Bronchus fibroblast of lung (primary cell): Measurements from ENCODE around the gene ATRX. TPM values are rescaled to one million over a fixed set of nuclear protein-coding genes. Genes with fewer than 3 reads are reported as not detected.

Source experiments
- total RNA-seq: library from RNA; depleted of rRNA; stranded (reverse); fragments of >200 nt; gene quantifications from 2 replicates; pipeline ENCODE4 v1.2.3, GENCODE V29; 2015

Gene ATRX, protein sequence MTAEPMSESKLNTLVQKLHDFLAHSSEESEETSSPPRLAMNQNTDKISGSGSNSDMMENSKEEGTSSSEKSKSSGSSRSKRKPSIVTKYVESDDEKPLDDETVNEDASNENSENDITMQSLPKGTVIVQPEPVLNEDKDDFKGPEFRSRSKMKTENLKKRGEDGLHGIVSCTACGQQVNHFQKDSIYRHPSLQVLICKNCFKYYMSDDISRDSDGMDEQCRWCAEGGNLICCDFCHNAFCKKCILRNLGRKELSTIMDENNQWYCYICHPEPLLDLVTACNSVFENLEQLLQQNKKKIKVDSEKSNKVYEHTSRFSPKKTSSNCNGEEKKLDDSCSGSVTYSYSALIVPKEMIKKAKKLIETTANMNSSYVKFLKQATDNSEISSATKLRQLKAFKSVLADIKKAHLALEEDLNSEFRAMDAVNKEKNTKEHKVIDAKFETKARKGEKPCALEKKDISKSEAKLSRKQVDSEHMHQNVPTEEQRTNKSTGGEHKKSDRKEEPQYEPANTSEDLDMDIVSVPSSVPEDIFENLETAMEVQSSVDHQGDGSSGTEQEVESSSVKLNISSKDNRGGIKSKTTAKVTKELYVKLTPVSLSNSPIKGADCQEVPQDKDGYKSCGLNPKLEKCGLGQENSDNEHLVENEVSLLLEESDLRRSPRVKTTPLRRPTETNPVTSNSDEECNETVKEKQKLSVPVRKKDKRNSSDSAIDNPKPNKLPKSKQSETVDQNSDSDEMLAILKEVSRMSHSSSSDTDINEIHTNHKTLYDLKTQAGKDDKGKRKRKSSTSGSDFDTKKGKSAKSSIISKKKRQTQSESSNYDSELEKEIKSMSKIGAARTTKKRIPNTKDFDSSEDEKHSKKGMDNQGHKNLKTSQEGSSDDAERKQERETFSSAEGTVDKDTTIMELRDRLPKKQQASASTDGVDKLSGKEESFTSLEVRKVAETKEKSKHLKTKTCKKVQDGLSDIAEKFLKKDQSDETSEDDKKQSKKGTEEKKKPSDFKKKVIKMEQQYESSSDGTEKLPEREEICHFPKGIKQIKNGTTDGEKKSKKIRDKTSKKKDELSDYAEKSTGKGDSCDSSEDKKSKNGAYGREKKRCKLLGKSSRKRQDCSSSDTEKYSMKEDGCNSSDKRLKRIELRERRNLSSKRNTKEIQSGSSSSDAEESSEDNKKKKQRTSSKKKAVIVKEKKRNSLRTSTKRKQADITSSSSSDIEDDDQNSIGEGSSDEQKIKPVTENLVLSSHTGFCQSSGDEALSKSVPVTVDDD (N-terminal part only)
- total RNA-seq, result 27.7 and 28.5 TPM in 2 replicates

DNA sequence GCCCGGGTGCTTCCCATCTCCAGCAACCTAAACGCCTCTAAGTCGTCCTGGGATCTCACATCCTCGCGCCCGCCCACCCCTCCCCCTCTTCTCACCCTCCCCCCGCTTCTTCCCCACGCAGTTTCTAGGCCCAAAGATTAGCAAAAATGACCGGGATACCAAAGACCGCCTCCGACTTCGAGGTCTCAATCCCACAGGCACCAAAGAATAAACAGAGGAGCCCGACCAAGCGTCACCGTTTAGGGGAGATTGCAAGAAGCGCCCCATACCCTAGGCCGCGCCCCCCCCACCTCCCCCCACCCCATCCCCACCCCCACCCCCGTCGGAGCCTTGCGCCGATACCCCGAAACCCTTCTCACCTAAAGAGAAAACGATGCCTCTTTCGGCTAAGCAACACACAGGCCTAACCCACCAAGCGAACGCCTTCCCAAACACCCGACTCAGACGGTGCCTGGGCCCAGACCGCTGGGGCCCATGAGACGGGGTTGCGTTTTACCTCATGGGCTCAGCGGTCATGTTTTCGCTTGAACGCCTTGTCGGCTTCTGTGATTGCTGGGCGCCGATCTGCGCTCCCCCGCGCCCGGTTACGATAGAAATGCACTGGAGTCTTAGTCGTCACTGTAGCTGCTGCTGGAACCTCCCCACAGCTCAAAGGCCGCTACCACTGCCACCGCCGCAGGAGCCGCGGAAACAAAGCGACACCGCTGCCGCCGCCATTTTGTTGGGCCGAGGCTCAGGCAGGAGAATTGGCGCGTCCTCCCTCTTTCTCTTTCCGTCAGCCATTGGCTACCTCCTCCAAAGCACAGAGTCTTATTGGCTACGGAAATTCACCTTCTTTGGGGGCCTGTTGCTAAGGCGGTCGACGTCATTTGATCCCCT is at the start of gene ATRX:
ATRX (minus strand) TSS at position 731 of the 879 bp plus-strand sequence; CDS start at position 516, 215 bp downstream.

Other genes starting within 250 kb of the ATRX start
- 30.6 and 37.7 TPM in 2 replicates for gene MAGT1, start 109.2 kb upstream of the ATRX start, total RNA-seq
- 382 and 501 TPM in 2 replicates for gene COX7B, start 113.3 kb upstream of the ATRX start, total RNA-seq
- gene ATP7A, start 124.5 kb upstream of the ATRX start, total RNA-seq, result 4.8 and 5.5 TPM in 2 replicates
- not detected in 2 replicates for gene PGAM4, start 183.4 kb upstream of the ATRX start, total RNA-seq